HL-60/S4 treated with retinoic acid at 250 ng/mL for 4 days and 3 days (cell line): Measurements from ENCODE around the gene GSX2.
"Not testable (repeated sequence)": the region's sequence is repeated elsewhere in the genome, so short reads cannot be mapped to it uniquely, and the experiment has no call there.

Source experiments
- in situ Hi-C: fragments of 300-500 bp; cut with MboI; formaldehyde crosslinking; loops from 2 replicates; pipeline ENCODE4 v1.7.0; 2022; ENCODE audit warnings: low sequenced_read_pairs

GSX2 gene

DNA sequence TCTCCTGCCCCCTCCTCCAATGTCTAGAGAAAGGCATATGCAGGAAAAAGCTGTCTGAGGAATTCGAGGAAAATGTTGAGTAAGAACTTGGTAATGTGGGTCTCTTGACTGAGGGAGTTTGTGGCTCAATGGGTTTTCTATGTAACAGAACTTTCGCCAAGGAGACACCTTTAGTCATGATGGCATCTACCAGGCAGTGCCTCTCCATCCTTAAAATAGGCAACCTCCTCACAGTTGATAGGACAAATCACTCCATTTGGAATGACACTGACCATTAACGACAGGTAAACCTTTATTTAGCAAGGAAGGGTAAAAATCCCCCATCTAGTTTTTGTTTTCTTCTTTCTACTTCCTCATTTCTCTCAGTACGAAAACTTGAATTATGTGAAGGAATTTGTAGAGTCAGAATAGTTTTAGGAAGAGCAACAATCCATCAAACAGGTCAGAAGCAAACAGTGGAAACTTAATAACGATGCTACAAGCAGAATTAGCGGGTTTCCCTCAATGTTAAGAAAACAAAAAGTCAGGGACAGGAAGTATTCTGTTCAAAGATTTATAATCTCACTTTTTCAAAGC lies 2.7 kb downstream of the GSX2 start:
- in situ Hi-C loops = no loop called here

DNA sequence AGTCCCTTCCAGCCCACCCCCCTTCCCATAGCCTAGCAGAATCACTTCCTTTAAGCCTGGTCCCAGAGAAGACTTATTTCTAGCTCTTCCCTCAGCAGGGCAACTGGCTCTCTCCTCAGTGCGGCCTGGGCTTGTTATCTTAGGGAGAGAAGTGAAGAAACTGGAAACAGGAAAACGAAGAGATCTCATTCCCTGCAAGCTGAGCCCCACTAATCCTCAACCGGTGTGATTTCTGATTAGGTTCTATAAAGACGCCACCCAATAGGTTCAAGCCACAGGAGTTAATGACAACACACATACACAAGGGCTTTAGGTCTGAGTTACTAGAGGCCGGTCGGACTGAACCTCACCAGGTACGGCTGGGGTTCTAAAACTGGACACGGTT lies 3.2 kb downstream of the GSX2 start:
- in situ Hi-C loops = no loop called here

DNA sequence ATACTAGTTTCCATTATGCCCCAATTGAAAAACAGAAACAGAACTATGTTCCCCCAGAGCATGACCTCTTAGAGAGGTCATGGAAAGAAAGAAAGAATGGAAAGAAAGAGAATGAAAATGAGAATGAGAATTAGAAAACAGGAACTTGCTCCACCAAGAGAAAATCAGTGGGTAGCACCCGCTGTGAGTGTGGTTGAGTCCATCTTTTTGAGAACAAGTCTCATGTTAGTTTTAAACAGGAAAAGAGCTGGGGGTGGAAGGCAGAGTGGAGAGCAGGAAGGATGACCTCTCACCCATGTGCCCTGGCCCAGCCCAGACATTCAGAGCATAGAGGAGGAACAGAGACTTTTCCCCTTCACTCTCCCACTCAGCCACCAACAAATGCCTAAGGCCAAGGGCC lies 4.9 kb downstream of the GSX2 start:
- in situ Hi-C loops = no loop called here

DNA sequence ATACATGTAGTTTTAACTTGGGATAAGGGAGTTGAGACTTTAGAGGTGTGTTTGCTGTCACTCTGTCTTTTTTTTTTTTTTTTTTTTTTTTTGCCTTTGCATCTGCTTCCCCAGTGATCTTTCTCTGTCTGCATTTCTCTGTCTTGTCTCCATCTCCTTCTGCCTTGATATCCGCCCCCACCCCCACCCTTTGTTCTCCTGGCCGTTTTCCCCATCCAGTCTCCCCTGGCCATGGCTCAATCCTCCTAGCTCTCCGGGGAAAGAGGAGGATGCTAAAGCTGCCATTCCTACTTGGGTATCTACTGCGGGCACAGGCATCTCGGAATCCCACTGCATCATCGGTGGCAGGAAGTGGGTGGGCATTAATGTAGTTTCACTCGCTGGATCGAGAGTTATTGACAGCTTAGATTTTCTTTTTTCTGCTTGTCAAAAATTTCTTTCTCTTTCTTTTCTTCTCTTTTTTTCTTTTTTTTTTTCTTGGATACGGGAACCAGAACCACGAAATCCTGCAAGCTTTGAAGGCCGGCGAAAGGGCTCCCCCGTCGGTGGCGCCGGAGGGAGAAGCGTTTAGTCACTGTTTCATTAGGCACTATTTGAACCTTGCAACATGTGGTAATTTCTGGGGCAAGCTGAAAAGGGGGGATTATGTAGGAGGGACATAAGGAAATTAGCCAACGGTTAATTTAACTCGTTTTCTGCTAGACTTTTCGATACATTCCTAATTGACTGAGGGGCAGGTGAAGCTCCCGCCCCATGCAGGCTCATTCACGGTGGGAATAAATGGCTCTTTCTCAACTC lies 8.2 kb downstream of the GSX2 start:
- in situ Hi-C loops = no loop called here

DNA sequence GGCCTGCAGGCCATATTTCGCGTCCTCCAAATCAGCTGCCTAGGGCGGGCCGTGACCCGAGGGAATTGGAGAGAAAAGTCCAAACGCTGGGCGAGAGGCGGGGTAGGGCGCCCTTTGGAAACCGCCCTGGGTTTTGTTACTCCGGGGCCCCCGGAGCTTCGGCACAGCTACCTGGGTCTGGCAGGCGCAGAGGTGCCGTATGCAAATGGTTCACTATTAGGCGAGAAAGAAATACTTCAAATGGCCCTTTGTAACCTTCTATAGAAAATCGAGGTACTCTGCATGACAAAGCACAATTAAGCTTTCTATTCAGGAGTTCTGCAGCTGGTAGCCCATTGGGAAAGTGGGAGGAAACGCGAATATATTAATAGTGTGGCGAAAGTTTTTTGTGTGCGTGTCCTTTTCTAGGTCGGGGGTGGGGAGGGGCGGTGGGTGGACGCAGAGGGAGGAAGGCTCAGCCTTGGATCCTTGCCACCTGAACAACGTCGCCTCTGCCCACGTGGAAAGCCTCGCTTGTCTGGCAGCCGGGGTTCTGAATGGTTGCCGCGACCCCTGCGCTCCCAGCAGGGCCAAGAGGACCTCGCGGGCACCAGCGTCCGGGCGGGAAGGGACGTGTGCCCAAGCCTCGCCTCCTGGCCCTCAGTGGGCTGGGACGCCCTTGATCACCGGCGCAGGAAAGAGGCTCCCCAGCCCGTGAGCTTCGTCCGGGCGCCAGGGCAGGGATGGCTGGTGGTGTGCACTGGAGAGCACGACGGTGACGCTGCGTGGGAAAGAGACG lies 9.5 kb downstream of the GSX2 start:
- in situ Hi-C loops = no loop called here

DNA sequence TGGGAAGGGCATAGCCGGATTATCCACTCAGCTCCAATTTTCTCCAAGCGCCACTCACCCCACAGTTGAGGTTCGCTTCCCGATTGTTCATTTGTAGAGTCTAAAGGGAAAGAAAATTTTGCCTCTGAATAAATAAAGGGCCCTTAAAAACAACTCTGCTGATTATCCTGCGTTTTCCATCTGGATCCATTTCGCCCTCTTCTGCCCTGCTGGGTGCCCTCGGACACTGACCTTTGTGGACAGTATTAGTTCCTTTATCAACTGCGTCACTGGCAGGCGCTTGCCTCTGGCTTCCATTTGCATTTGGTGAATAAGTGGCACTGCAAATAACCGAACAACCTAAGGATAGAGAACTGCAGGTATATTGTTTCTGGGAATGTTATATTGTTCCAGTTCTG lies 10.1 kb downstream of the GSX2 start:
- in situ Hi-C loops = no loop called here

DNA sequence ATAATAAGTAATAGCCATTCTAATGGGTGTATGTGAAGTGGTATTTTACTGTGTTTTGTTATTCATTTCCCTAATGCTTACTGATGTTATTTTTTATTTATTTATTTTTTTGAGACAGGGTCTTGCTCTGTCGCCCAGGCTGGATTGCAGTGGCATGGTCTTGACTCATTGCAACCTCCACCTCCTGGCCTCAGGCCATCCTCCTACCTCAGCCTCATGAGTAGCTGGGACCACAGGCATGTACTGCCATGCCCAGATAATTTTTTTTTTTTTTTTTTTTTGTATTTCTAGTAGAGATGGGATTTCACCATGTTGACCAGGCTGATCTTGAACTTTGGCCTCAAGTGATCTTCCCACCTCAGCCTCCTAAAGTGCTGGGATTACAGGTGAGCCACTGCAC lies 13.2 kb downstream of the GSX2 start:
- in situ Hi-C loops = not testable (repeated sequence)

DNA sequence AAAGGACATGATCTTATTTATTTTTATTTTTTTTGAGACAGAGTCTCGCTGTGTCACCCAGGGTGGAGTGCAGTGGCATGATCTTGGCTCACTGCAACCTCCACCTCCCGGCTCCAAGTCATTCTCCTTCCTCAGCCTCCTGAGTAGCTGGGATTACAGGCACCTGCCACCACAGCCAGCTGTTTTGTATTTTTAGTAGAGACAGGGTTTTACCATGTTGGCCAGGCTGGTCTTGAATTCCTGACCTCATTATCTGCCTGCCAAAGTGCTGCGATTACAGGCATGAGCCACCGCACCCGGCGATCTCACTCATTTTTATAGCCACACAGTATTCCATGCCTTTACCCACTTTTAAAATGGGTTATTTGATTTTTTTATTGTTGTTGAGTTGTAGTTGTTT lies 16.3 kb downstream of the GSX2 start:
- in situ Hi-C loops = not testable (repeated sequence)

DNA sequence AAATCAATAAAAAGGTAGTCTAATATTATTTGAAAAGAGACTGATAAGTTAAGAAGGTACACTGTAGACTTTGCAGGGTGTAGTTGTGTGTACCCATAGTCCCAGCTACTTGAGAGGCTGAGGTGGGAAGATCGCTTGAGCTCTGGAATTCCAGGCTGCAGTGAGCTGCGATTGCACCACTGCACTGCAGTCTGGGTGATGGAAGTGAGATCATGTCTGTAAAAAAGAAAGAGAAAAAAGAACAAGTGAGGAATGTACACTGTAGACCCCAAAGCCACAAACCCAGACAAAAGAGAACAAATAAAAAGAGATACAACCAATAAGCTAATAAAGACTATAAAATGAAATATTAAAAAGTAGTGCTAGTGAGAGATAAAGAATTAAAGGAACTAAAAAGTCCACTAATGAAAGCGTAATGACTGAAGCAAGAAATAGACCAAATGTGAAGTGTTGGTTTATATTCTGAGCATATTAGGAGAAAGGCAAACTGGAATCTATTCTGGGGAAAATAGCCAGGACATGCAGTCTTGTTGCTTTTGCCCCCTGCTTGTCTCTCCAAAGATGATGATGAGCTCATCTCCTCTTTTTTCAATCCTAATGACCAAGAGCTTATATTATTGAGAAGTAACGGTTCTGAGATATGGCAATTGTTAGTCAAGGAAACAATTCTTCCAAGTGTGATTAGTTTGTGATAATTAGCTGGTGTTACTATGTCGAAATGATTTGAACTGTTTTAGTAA lies 19.1 kb downstream of the GSX2 start:
- in situ Hi-C loops = no loop called here

DNA sequence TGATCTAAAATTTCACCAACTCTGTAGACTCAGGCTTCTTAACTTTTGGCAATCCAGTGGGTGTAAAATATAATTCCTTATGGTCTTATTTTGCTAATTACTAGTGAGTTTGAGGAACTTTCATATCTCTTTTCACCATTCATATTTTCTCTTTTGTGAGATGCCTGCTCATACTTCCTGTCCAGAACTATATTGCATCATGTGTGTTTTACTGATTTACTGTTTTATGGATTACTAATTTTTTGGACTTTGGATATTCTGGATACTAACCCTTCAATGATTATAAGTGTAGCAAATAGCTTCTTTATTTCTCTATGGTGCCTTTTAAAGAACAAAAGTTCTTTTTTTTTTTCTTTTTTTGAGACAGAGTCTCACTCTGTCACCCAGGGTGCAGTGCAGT lies 20.6 kb downstream of the GSX2 start:
- in situ Hi-C loops = no loop called here

DNA sequence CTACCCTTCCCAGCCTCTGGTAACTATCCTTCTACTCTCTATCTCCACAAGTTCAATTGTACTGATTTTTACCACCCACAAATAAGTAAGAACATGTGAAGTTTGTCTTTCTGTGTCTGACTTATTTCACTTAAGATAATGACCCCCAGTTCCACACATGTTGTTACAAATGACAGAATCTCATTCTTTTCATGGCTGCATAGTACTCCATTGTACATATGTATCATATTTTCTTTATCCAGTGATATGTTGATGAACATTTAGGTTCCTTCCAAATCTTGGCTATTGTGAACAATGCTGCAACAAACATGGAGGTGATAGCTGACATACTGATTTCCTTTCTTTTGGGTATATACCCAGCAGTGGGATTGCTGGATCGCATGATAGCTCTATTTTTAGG lies 27.7 kb downstream of the GSX2 start:
- in situ Hi-C loops = no loop called here

DNA sequence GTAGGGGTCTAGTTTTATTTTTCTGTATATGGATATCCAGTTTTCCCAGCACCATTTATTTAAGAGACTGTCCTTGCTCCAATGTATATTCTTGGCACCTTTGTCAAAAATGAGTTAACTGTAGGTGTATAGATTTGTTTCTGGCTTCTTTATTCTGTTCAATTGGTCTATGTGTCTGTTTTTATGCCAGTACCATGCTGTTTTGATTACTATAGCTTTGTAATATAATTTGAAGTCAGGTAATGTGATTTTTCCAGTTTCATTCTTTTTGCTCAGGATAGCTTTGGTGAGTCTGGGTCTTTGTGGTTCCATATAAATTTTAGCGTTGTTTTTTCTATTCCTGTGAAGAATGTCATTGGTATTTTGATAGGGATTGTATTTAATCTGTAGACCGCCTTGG lies 28.7 kb downstream of the GSX2 start:
- in situ Hi-C loops = not testable (repeated sequence)

DNA sequence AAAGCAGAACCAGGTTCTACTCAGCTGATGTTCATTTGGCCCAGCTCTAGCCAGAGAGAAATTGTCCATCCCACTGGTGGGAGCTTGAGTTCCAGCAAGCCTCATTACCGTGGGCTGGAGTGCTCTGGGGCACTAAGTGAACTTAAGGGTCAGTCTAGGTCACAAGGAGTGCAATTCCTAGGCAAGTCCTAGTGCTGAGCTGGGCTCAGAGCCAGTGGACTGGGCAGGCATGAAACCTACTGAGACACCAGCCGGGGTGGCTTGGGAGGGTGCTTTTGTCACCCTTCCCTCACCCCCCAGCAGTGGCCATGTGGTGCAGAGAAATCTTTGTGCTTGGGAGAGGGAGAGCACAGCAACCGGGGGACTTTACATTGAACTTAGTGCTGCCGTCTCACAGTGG lies 39.4 kb downstream of the GSX2 start:
- in situ Hi-C loops = no loop called here

DNA sequence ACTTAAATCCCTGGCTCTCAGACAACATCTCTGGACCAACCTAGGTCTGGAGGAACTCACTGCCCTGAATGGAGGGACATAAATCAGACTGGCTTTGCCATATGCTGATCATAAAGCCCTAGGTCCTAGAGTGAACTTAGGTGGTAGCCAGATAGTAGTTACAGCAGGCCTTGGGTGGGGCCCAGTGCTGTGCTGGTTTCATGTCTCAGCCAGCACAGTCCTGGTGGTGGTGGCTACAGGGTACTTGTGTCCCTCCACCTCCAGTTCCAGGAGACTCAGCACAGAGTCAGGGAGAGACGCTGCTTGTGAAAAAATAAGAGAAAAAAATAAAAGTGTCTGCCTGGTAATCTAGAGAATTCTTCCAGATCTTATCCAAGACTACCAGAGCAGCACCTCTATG lies 40.3 kb downstream of the GSX2 start:
- in situ Hi-C loops = no loop called here

DNA sequence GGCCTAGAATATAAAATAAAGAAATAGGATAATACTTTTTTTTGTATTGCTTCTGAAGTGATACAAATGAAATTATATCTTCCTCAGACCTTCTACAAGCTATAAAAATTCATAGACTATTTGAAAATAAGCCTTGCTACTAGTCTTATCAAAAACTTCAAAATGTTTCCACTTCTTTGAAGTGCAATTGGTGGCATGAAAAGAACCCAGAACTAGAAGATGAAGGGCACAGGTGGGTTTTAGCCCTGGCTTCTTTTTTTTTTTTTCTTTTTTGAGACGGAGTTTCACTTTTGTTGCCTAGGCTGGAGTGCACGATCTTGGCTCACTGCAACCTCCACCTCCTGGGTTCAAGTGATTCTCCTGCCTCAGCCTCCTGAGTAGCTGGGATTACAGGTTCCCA lies 44.2 kb downstream of the GSX2 start:
- in situ Hi-C loops = no loop called here

DNA sequence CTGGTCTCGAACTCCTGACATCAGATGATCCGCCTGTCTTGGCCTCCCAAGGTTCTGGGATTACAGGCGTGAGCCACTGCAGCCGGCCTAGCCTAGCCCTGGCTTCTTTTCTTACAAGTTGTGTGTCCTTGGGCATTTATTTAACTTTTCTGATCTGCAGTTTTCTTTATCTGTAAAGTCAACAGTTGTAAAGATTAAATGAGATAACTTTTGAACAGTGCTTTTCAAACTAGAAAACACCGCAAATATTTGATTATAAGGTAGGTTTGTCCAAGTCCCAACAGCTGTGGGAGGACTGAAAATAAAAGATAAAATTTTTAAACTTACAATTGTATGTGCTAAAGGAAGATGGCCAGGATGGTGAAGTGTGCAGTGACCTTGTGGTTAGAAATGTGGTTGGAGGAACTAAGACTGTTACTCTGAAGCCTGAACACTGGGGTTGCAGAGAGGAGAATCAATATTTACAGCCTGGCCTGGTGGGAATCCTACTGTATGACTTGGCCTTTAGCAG lies 44.8 kb downstream of the GSX2 start:
- in situ Hi-C loops = no loop called here

DNA sequence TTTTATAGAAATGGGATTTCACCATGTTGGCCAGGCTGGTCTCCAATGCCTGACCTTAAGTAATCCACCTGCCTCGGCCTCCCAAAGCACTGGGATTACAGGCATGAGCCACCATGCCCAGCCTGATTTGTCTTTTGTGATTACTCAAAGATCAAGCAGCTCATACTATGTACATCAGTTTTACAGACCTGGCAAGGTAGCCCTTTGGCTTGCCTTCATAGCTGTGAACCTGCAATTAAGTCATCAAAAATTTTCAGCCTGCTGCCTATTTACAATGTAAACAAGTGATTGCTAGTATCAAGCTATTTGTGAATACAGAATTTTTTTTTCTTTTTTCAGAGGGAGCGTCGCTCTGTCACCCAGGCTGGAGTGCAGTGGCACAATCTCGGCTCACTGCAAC lies 46.2 kb downstream of the GSX2 start:
- in situ Hi-C loops = no loop called here

DNA sequence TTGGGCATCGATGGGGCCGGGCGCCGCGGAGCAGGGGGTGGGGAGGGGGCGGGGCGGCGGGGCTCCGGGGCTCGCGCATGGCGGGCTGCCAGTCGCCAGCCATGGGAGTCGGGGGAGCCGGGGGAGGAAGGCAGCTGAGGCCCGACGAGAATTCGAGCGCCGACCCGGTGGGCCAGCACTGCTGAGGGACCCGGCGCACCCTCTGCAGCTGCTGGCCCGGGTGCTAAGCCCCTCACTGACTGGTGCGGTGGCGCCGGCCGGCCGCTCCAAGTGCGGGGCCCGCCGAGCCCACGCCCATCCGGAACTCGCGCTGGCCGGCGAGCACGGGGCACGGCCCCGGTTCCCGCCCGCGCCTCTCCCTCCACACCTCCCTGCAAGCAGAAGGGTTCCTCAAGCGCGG lies 49.4 kb downstream of the GSX2 start:
- in situ Hi-C loops = no loop called here
